K562 (cell line): Measurements from ENCODE around the gene STMN3. TPM values are rescaled to one million over a fixed set of nuclear protein-coding genes. Genes with fewer than 3 reads are reported as not detected.
"Not testable (repeated sequence)": the region's sequence is repeated elsewhere in the genome, so short reads cannot be mapped to it uniquely, and the experiment has no call there.

Experiments used
- ATAC-seq: fragments of 200-7000 bp; cut with Tn5 transposase; 3 replicates; pipeline ENCODE4 v1.9.1; 2020; ENCODE audit warnings: moderate library complexity
- BruUV-seq: library from RNA; stranded (reverse); fragments of 400-500 nt; replicated peaks from 2 replicates; lab custom pipeline; 2021; lab: Mats Ljungman, UMichigan
- CTCF ChIA-PET: fragments of 300-600 bp; formaldehyde crosslinking; extraction: SDS; loops from one replicate; lab custom pipeline; 2021; ENCODE audit warnings: low intra/inter-chr PET ratio; lab: Yijun Ruan, JAX
- POLR2A ChIA-PET: fragments of 300-600, 350-650 bp; sonication (Branson Sonifier 250); formaldehyde crosslinking; extraction: SDS; loops from one replicate; lab custom pipeline; 2021; ENCODE audit warnings: antibody characterized with exemption, inconsistent platforms; lab: Yijun Ruan, JAX
- DNase-seq, 4 experiments: peaks; one replicate each; pipeline versions ENCODE4 v3.0.0 to v3.0.0-alpha.2; 2011 to 2018; ENCODE audit warnings: low spot score in 3 of 4, mixed read lengths in 3 of 4; ENCODE audit errors: extremely low read depth in 1 of 4
- FAIRE-seq: peaks from 2 replicates; lab custom pipeline; 2011; peaks lifted over from hg19 to GRCh38; lab: Jason Lieb, UNC
- H2AFZ ChIP-seq: 2 replicates; pipeline ENCODE4 v1.6.0; 2011; ENCODE audit warnings: low read depth, low read length, control low read depth, inconsistent platforms
- H3K27ac ChIP-seq: fragments of 200-600 bp; 3 replicates; pipeline ENCODE4 v1.8.0; 2011; ENCODE audit warnings: low read depth, mild to moderate bottlenecking, control low read depth, inconsistent platforms, low read length, moderate library complexity, mixed read lengths; ENCODE audit errors: extremely low read depth
- H3K27me3 ChIP-seq, 2 experiments: fragments of 300-600 bp in 1 of 2; 2 replicates in 1 of 2; 3 replicates in 1 of 2; pipeline versions ENCODE4 v1.6.0 to v1.8.0; 2011; ENCODE audit warnings: inconsistent platforms in 2 of 2, low read length in 2 of 2, mild to moderate bottlenecking in 1 of 2, mixed read lengths in 1 of 2, moderate library complexity in 1 of 2; ENCODE audit not compliant: control insufficient read depth in 2 of 2, insufficient read depth in 2 of 2
- H3K36me3 ChIP-seq: fragments of 300-600 bp; 3 replicates; pipeline ENCODE4 v1.8.0; 2011; ENCODE audit warnings: mild to moderate bottlenecking, low read length, inconsistent platforms; ENCODE audit not compliant: control insufficient read depth, insufficient read depth
- H3K4me1 ChIP-seq, 2 experiments: fragments of 200-600 bp in 1 of 2; replicated peaks in 1 of 2; 2 replicates in 1 of 2; 3 replicates in 1 of 2; pipeline versions ENCODE4 v1.5.1 to v1.8.0; 2011; ENCODE audit warnings: inconsistent platforms in 2 of 2, low read length in 2 of 2, mild to moderate bottlenecking in 1 of 2, mixed read lengths in 1 of 2, moderate library complexity in 1 of 2; ENCODE audit not compliant: control insufficient read depth in 2 of 2, insufficient read depth in 2 of 2
- H3K4me2 ChIP-seq: 2 replicates; pipeline ENCODE4 v1.6.1; 2011; ENCODE audit warnings: low read length, control low read depth, inconsistent platforms, mixed read lengths; ENCODE audit not compliant: insufficient read depth
- H3K4me3 ChIP-seq: fragments of 200-600 bp; sonication (generic), shearing (Covaris generic); 2 replicates; pipeline ENCODE4 v1.5.1; 2016; ENCODE audit warnings: control low read depth, inconsistent platforms
- H3K79me2 ChIP-seq: fragments of 200-600 bp; 3 replicates; pipeline ENCODE4 v1.8.0; 2011; ENCODE audit warnings: low read length, inconsistent platforms; ENCODE audit not compliant: control insufficient read depth, insufficient read depth
- H3K9ac ChIP-seq, 2 experiments: 2 replicates each; pipeline versions ENCODE4 v1.6.0 to v1.6.1; 2011; ENCODE audit warnings: low read depth in 2 of 2, low read length in 2 of 2, control low read depth in 1 of 2, inconsistent platforms in 1 of 2, mild to moderate bottlenecking in 1 of 2, mixed read lengths in 1 of 2; ENCODE audit not compliant: insufficient read depth in 1 of 2
- H3K9me1 ChIP-seq: one replicate; pipeline ENCODE4 v1.6.0; 2011; ENCODE audit warnings: inconsistent platforms, mild to moderate bottlenecking, low read length, moderate library complexity; ENCODE audit not compliant: control insufficient read depth, insufficient read depth
- H3K9me3 ChIP-seq: replicated peaks from 2 replicates; pipeline ENCODE4 v1.5.1; 2011; ENCODE audit warnings: low read depth, low read length, inconsistent platforms; ENCODE audit not compliant: control insufficient read depth, insufficient read depth
- H4K20me1 ChIP-seq: replicated peaks from 2 replicates; pipeline ENCODE4 v1.6.1; 2011; ENCODE audit warnings: low read length, inconsistent platforms, mixed read lengths; ENCODE audit not compliant: control insufficient read depth, insufficient read depth
- ZNF121 ChIP-seq: sonication (generic); formaldehyde crosslinking; conservative IDR thresholded peaks from 2 replicates; pipeline ENCODE4 v1.8.0; 2022; ENCODE audit warnings: missing genetic modification reagents
- WGBS: fragments of 100-300 bp; shearing (Covaris generic); methylation state at CpG from one replicate; pipeline ENCODE4 v1.1.6; 2016; ENCODE audit warnings: low coverage, mixed read lengths; ENCODE audit not compliant: insufficient coverage; ENCODE audit errors: missing lambda C conversion rate; 5-methylcytosine and 5-hydroxymethylcytosine counted together
- in situ Hi-C: fragments of 300-500 bp; cut with MboI; formaldehyde crosslinking; loops from 4 replicates; pipeline ENCODE4 v1.15.0; 2018; ENCODE audit warnings: inconsistent platforms, mixed read lengths
- intact Hi-C: fragments of 100-400 bp; cut with micrococcal nuclease; formaldehyde crosslinking; loops from 2 replicates; pipeline ENCODE4 v1.14.2; 2022
- polyA plus RNA-seq, 8 experiments: library from polyadenylated mRNA; depleted of rRNA in 4 of 8; stranded (reverse) in 5 of 8; unstranded in 3 of 8; fragments of >200 nt; fragmentation: Nextera tagmentation in 2 of 8; fragmentation: Illumina TruSeq in 1 of 8; extraction: Ambion mirVana in 2 of 8; extraction: Trizol in 1 of 8; gene quantifications; 2 replicates each; pipeline versions ENCODE4 v1.2.1 to v1.2.3, GENCODE V29; 2011 to 2014; ENCODE audit warnings: inconsistent platforms in 1 of 8, missing spikeins in 1 of 8
- total RNA-seq, 7 experiments: library from RNA; depleted of rRNA in 6 of 7; stranded (reverse); fragments of >200 nt in 6 of 7; fragmentation: Illumina TruSeq in 2 of 7; extraction: Trizol in 2 of 7; gene quantifications; 2 replicates each; pipeline versions ENCODE4 v1.2.1 to v1.2.3, GENCODE V29; 2011 to 2021; ENCODE audit warnings: low replicate concordance in 1 of 7

The STMN3 gene
- total and polyA plus RNA-seq, 9 of the 15 experiments (the other 6 are each of a cell fraction or from before 2014, with no cell fraction given) = 0.70 to 65.6 (median 29.4) TPM

- in situ Hi-C loops, H2AFZ ChIP-seq, BruUV-seq: not testable (repeated sequence)
Measured at GRCh38 chr20:63631426-63631825, 21.8 kb downstream of the STMN3 start.

GRCh38 chr20:63630956-63631355 is 22.3 kb downstream of the STMN3 start:
- 87% methylated on average over 6 of the region's 6 CpGs for whole genome bisulfite sequencing
- H3K9me1 ChIP-seq, FAIRE-seq, ATAC-seq, H3K27ac ChIP-seq, BruUV-seq, H3K9me3 ChIP-seq, in situ Hi-C loops, CTCF ChIA-PET, POLR2A ChIA-PET, H3K4me2 ChIP-seq, intact Hi-C loops, H4K20me1 ChIP-seq, H3K4me3 ChIP-seq, H2AFZ ChIP-seq, DNase-seq, H3K27me3 ChIP-seq, H3K36me3 ChIP-seq: not testable (repeated sequence)
- Histone ChIP-seq H3K4me1 (peaks cover 5 to 31% of the 10 kb centered on the region in 2 experiments; a peak in 4 of 5 replicates), H3K79me2 (peaks cover 27% of the 10 kb centered on the region), H3K9ac (peak overlapping the region in 1 of 2 experiments; percentile 61; a peak in 1 of 4 replicates)
- TF ChIP-seq ZNF121 (CRISPR knock-in tag) = peak; percentile 95

More at GRCh38 chr20:63631426-63631825, 21.8 kb downstream of the STMN3 start:
- H3K27me3 ChIP-seq, H3K4me3 ChIP-seq, DNase-seq, CTCF ChIA-PET, H3K9me1 ChIP-seq, H3K4me2 ChIP-seq, intact Hi-C loops, H3K9ac ChIP-seq, H4K20me1 ChIP-seq, ATAC-seq, POLR2A ChIA-PET, FAIRE-seq, H3K9me3 ChIP-seq, H3K27ac ChIP-seq, H3K36me3 ChIP-seq: not testable (repeated sequence)
- peaks cover 22% of the 10 kb centered on the region for H3K79me2 ChIP-seq
- peaks cover 5 to 26% of the 10 kb centered on the region in 2 experiments; a peak in 4 of 5 replicates for H3K4me1 ChIP-seq
- 62% methylated on average over 10 of the region's 10 CpGs for WGBS
